HCT116 (cell line): ENCODE results near the gene CFAP410. TPM values are rescaled to one million over a fixed set of nuclear protein-coding genes. Genes with fewer than 3 reads are reported as not detected.

Experiments
- ATAC-seq: fragments of 200-7000 bp; cut with Tn5 transposase; 2 replicates; pipeline ENCODE4 v1.9.1; 2020; ENCODE audit warnings: mild to moderate bottlenecking, moderate library complexity
- BruUV-seq: library from RNA; stranded (reverse); fragments of 400-500 nt; replicated peaks from 2 replicates; lab custom pipeline; 2021; lab: Mats Ljungman, UMichigan
- CTCF ChIA-PET: fragments of 300-600 bp; sonication (Branson Sonifier 250); formaldehyde crosslinking; loops from one replicate; lab custom pipeline; 2021; ENCODE audit warnings: antibody characterized with exemption; lab: Charles Lee
- POLR2A ChIA-PET: fragments of 300-600, 350-600 bp; sonication (Branson Sonifier 250); formaldehyde crosslinking; loops from one replicate; lab custom pipeline; 2021; ENCODE audit warnings: antibody characterized with exemption; lab: Charles Lee
- RAD21 ChIA-PET, 2 experiments: fragments of 300-600 bp; sonication (Branson Sonifier 250); formaldehyde crosslinking; loops; one replicate each; lab custom pipeline; 2023; ENCODE audit warnings: low total read pairs in 2 of 2; ENCODE audit not compliant: uncharacterized antibody in 2 of 2, unreplicated experiment in 2 of 2, low non-redundant PET in 1 of 2; lab: Charles Lee
- DNase-seq: peaks from one replicate; pipeline ENCODE4 v3.0.0-alpha.2; 2010; ENCODE audit warnings: low read depth, low spot score
- H2AFZ ChIP-seq: fragments of 200-600 bp; shearing (Covaris generic), sonication (generic); 2 replicates; pipeline ENCODE4 v1.6.1; 2017; ENCODE audit warnings: low read depth, mixed run types, mixed read lengths, antibody characterized with exemption, low read length; ENCODE audit not compliant: poor library complexity, severe bottlenecking
- H3K27ac ChIP-seq: 2 replicates; pipeline ENCODE4 v1.5.1; 2012; ENCODE audit warnings: low read depth, low read length
- H3K27me3 ChIP-seq: fragments of 200-600 bp; sonication (generic); 2 replicates; pipeline ENCODE4 v1.6.1; 2016; ENCODE audit warnings: mixed run types, low read length, mixed read lengths; ENCODE audit not compliant: insufficient read depth
- H3K36me3 ChIP-seq, 2 experiments: fragments of 200-500 bp in 1 of 2; fragments of 200-600 bp in 1 of 2; sonication (Bioruptor generic) in 1 of 2; sonication (generic) in 1 of 2; 2 replicates each; pipeline versions ENCODE4 v1.5.1 to v1.6.1; 2014 to 2016; ENCODE audit warnings: low read length in 2 of 2, inconsistent platforms in 1 of 2, mixed read lengths in 1 of 2, mixed run types in 1 of 2; ENCODE audit not compliant: insufficient read depth in 2 of 2, control insufficient read depth in 1 of 2
- H3K4me1 ChIP-seq, 2 experiments: fragments of 200-600 bp in 1 of 2; sonication (generic) in 1 of 2; 2 replicates each; pipeline versions ENCODE4 v1.5.1 to v1.6.1; 2012 to 2017; ENCODE audit warnings: low read length in 2 of 2, inconsistent platforms in 1 of 2, mild to moderate bottlenecking in 1 of 2, mixed read lengths in 1 of 2, mixed run types in 1 of 2, moderate library complexity in 1 of 2; ENCODE audit not compliant: insufficient read depth in 2 of 2, control insufficient read depth in 1 of 2
- H3K4me2 ChIP-seq: fragments of 200-600 bp; sonication (generic); 2 replicates; pipeline ENCODE4 v1.6.1; 2017; ENCODE audit warnings: mixed run types, low read length, mixed read lengths
- H3K4me3 ChIP-seq, 2 experiments: fragments of 200-600 bp in 1 of 2; sonication (generic) in 1 of 2; replicated peaks in 1 of 2; 2 replicates each; pipeline ENCODE4 v1.5.1; 2011 to 2016; ENCODE audit warnings: low read length in 2 of 2, control low read depth in 1 of 2, low read depth in 1 of 2, mild to moderate bottlenecking in 1 of 2, mixed read lengths in 1 of 2, mixed run types in 1 of 2
- H3K79me2 ChIP-seq: fragments of 200-600 bp; sonication (generic); 2 replicates; pipeline ENCODE4 v1.6.1; 2017; ENCODE audit warnings: mild to moderate bottlenecking, mixed run types, low read length, moderate library complexity, mixed read lengths; ENCODE audit not compliant: insufficient read depth
- H3K9ac ChIP-seq: fragments of 200-600 bp; sonication (generic); 2 replicates; pipeline ENCODE4 v1.6.1; 2016; ENCODE audit warnings: low read length, mixed read lengths
- H3K9me2 ChIP-seq: fragments of 200-600 bp; sonication (generic), shearing (Covaris generic); 2 replicates; pipeline ENCODE4 v1.6.1; 2017; ENCODE audit warnings: mixed run types, mild to moderate bottlenecking, moderate library complexity; ENCODE audit not compliant: insufficient read depth
- H3K9me3 ChIP-seq, 2 experiments: fragments of 200-500 bp in 1 of 2; fragments of 200-600 bp in 1 of 2; sonication (Bioruptor generic) in 1 of 2; sonication (generic) in 1 of 2; 2 replicates each; pipeline ENCODE4 v1.6.1; 2014 to 2017; ENCODE audit warnings: low read length in 2 of 2, mixed read lengths in 2 of 2, inconsistent platforms in 1 of 2, low read depth in 1 of 2, mild to moderate bottlenecking in 1 of 2, mixed run types in 1 of 2, moderate library complexity in 1 of 2; ENCODE audit not compliant: control insufficient read depth in 1 of 2, insufficient read depth in 1 of 2
- H4K20me1 ChIP-seq: fragments of 200-600 bp; sonication (generic), shearing (Covaris generic); 2 replicates; pipeline ENCODE4 v1.6.1; 2017; ENCODE audit warnings: mixed run types, mild to moderate bottlenecking, moderate library complexity; ENCODE audit not compliant: insufficient read depth
- CBX3 ChIP-seq: IDR thresholded peaks from 2 replicates; pipeline ENCODE4 v1.6.1; 2012; ENCODE audit warnings: low read depth
- CEBPB ChIP-seq: IDR thresholded peaks from 2 replicates; pipeline ENCODE4 v1.6.1; 2012; ENCODE audit warnings: low read depth
- CTCF ChIP-seq, 3 experiments: fragments of 200-600 bp in 1 of 3; sonication (generic) in 1 of 3; IDR thresholded peaks in 2 of 3; conservative IDR thresholded peaks in 1 of 3; 2 replicates each; pipeline ENCODE4 v1.5.1; 2012 to 2017; ENCODE audit warnings: low read depth in 2 of 3, low read length in 2 of 3, antibody characterized with exemption in 1 of 3, borderline replicate concordance in 1 of 3, control low read depth in 1 of 3, mild to moderate bottlenecking in 1 of 3, mixed read lengths in 1 of 3, mixed run types in 1 of 3, moderate library complexity in 1 of 3; ENCODE audit not compliant: insufficient read depth in 1 of 3
- EGR1 ChIP-seq: IDR thresholded peaks from 2 replicates; pipeline ENCODE4 v1.6.1; 2012; ENCODE audit warnings: low read depth
- EZH2phosphoT487 ChIP-seq: fragments of 200-600 bp; IDR thresholded peaks from 2 replicates; pipeline ENCODE4 v1.6.1; 2018; ENCODE audit warnings: antibody characterized with exemption, borderline replicate concordance
- FOSL1 ChIP-seq: IDR thresholded peaks from 2 replicates; pipeline ENCODE4 v1.6.1; 2012; ENCODE audit warnings: low read depth
- MAX ChIP-seq: IDR thresholded peaks from 2 replicates; pipeline ENCODE4 v1.6.1; 2012
- POLR2A ChIP-seq: IDR thresholded peaks from 2 replicates; pipeline ENCODE4 v1.7.0; 2011; ENCODE audit warnings: borderline replicate concordance; ENCODE audit not compliant: insufficient read depth, insufficient read length; ENCODE audit errors: extremely low read depth
- POLR2AphosphoS5 ChIP-seq: IDR thresholded peaks from 2 replicates; pipeline ENCODE4 v1.6.1; 2011; ENCODE audit warnings: mild to moderate bottlenecking, low read depth, low read length, moderate library complexity
- REST ChIP-seq: IDR thresholded peaks from 2 replicates; pipeline ENCODE4 v1.6.1; 2012; ENCODE audit warnings: low read depth
- SIN3A ChIP-seq: IDR thresholded peaks from 2 replicates; pipeline ENCODE4 v1.6.1; 2012; ENCODE audit warnings: low read depth
- TCF7L2 ChIP-seq: IDR thresholded peaks from 2 replicates; pipeline ENCODE4 v1.7.0; 2011; ENCODE audit warnings: borderline replicate concordance, inconsistent platforms; ENCODE audit not compliant: insufficient read depth, insufficient read length; ENCODE audit errors: extremely low read depth
- YY1 ChIP-seq: IDR thresholded peaks from 2 replicates; pipeline ENCODE4 v1.6.1; 2011; ENCODE audit warnings: low read length, low read depth, moderate library complexity, mild to moderate bottlenecking; ENCODE audit not compliant: insufficient replicate concordance; ENCODE audit errors: extremely low read depth
- ZFX ChIP-seq: fragments of 450-650 bp; IDR thresholded peaks from 2 replicates; pipeline ENCODE4 v1.6.1; 2017
- ZNF274 ChIP-seq: fragments of 200-500 bp; sonication (Bioruptor generic); IDR thresholded peaks from 2 replicates; pipeline ENCODE4 v1.6.1; 2014; ENCODE audit warnings: mild to moderate bottlenecking, low read depth, low read length, inconsistent platforms
- intact Hi-C: fragments of 100-400 bp; cut with micrococcal nuclease; formaldehyde crosslinking; loops from 2 replicates; pipeline ENCODE4 v1.10.0; 2022
- total RNA-seq: library from RNA; stranded (reverse); gene quantifications from one replicate; pipeline ENCODE4 v1.2.1, GENCODE V29; 2021; ENCODE audit not compliant: unreplicated experiment

CFAP410 gene
- total RNA-seq, 1 experiment from 2014 or later: 15.3 TPM

- Histone ChIP-seq H3K27me3 (no peaks in the 10 kb centered on the region), H3K9me2 (no peaks in the 10 kb centered on the region), H3K36me3 (no peaks in the 10 kb centered on the region), H3K27ac (no peak overlapping the region), H3K9ac (no peak overlapping the region), H4K20me1 (no peaks in the 10 kb centered on the region), H3K79me2 (no peaks in the 10 kb centered on the region), H3K4me2 (no peak overlapping the region), H2AFZ (no peak overlapping the region), H3K9me3 (no peaks in the 10 kb centered on the region), H3K4me1 (no peaks in the 10 kb centered on the region)
- ATAC-seq (peak; percentile 30; the same call in 1 of the 2 replicates), DNase-seq (no peak)
- BruUV-seq: no TSS peak
- CTCF ChIA-PET: no interaction called here
- POLR2A ChIA-PET: no interaction called here
- RAD21 ChIA-PET: no interaction called here
- TF ChIP-seq CEBPB (no peak), REST (no peak), FOSL1 (no peak), EGR1 (no peak), YY1 (no peak), EZH2phosphoT487 (no peak), CBX3 (no peak), TCF7L2 (no peak), MAX (no peak), POLR2A (no peak), ZFX (no peak), SIN3A (no peak), POLR2AphosphoS5 (no peak), ZNF274 (no peak), CTCF (IDR thresholded peaks at IDR 0.05 in 2 of 3, conservative IDR thresholded peaks at IDR 0.05 in 1 of 3; ENCODE audit: borderline replicate concordance in 1 of 3, insufficient read depth in 1 of 3, low read depth in 2 of 3, low read length in 2 of 3) (no peak)
- TF ChIP-seq, all 23 proteins: peak for 0
- no peak overlapping the region for H3K4me3 ChIP-seq
- intact Hi-C loops: no loop called here
Measured at GRCh38 chr21:44350773-44351481, 11.7 kb upstream of the CFAP410 start.
